Neural progenitor cell (in vitro differentiated cells): ENCODE data around the gene AHI1.

Experiments used
- CTCF ChIP-seq: fragments of 200-600 bp; sonication (generic); IDR thresholded peaks from 2 replicates; pipeline ENCODE4 v1.5.1; 2017; ENCODE audit warnings: antibody characterized with exemption, mild to moderate bottlenecking
- EZH2phosphoT487 ChIP-seq: fragments of 200-600 bp; sonication (generic); IDR thresholded peaks from 2 replicates; pipeline ENCODE4 v1.6.1; 2017; ENCODE audit warnings: antibody characterized with exemption

- TF ChIP-seq CTCF: no peak
- no peak for TF ChIP-seq EZH2phosphoT487
These were observed 225.9 kb downstream of the AHI1 start for GRCh38 chr6:135271626-135272025.
